HG03439 (cell line): ENCODE measurements around the gene PCAT6.
"Not testable (repeated sequence)": the region's sequence is repeated elsewhere in the genome, so short reads cannot be mapped to it uniquely, and the experiment has no call there.

Source experiments
- ATAC-seq: cut with Tn5 transposase; IDR thresholded peaks from one replicate; pipeline ENCODE4 v1.9.1; 2021; ENCODE audit warnings: mild to moderate bottlenecking, moderate library complexity; ENCODE audit not compliant: unreplicated experiment

Gene PCAT6

GRCh38 chr1:202810615-202811295 is at the start of gene PCAT6:
Gene PCAT6, plus strand, starts transcription at chr1:202810954.
- peak; percentile 80 for ATAC-seq

GRCh38 chr1:202762019-202762418 is 48.7 kb upstream of the PCAT6 start:
- no peak for ATAC-seq

GRCh38 chr1:202765721-202766120 is 45.0 kb upstream of the PCAT6 start:
- ATAC-seq, result no peak

GRCh38 chr1:202770135-202770534 is 40.6 kb upstream of the PCAT6 start:
- ATAC-seq, result no peak

GRCh38 chr1:202781180-202781579 is 29.6 kb upstream of the PCAT6 start:
- no peak for ATAC-seq

- ATAC-seq, result no peak
These were observed 23.9 kb upstream of the PCAT6 start for GRCh38 chr1:202786804-202787203.

- no peak for ATAC-seq
These were observed 22.0 kb upstream of the PCAT6 start for GRCh38 chr1:202788800-202789199.

GRCh38 chr1:202791077-202791747 is 19.5 kb upstream of the PCAT6 start:
- ATAC-seq, result no peak

GRCh38 chr1:202794051-202794740 is 16.6 kb upstream of the PCAT6 start:
- no peak for ATAC-seq

- not testable (repeated sequence) for ATAC-seq
These were observed 15.8 kb upstream of the PCAT6 start for GRCh38 chr1:202794931-202795330.

- ATAC-seq, result no peak
These were observed 14.1 kb upstream of the PCAT6 start for GRCh38 chr1:202796670-202797069.

- no peak for ATAC-seq
These were observed 12.5 kb upstream of the PCAT6 start for GRCh38 chr1:202798260-202798659.

GRCh38 chr1:202798792-202799331 is 11.9 kb upstream of the PCAT6 start:
- ATAC-seq, result no peak

- ATAC-seq, result no peak
These were observed 10.0 kb upstream of the PCAT6 start for GRCh38 chr1:202800742-202801141.

GRCh38 chr1:202801175-202801574 is 9.6 kb upstream of the PCAT6 start:
- no peak for ATAC-seq

GRCh38 chr1:202802034-202802433 is 8.7 kb upstream of the PCAT6 start:
- ATAC-seq, result no peak

- ATAC-seq, result no peak
These were observed 7.5 kb upstream of the PCAT6 start for GRCh38 chr1:202802998-202803932.

- ATAC-seq, result no peak
These were observed 6.6 kb upstream of the PCAT6 start for GRCh38 chr1:202804126-202804525.

- ATAC-seq, result no peak
These were observed 4.6 kb upstream of the PCAT6 start for GRCh38 chr1:202805886-202806844.
